ENCODE data around the gene MAPKAP1.

GRCh38 chr9:125732562-125732961, 25.6 kb upstream of the MAPKAP1 start:
- TF ChIP-seq CTCF (IDR thresholded peaks at IDR 0.05; ENCODE audit: low read depth, low read length, poor library complexity, severe bottlenecking) (no peak), EZH2phosphoT487 (IDR thresholded peaks at IDR 0.05; ENCODE audit: borderline replicate concordance, low read length) (no peak)
